Measurements from ENCODE around the gene ATP2A1. TPM values are rescaled to one million over a fixed set of nuclear protein-coding genes. Genes with fewer than 3 reads are reported as not detected.
"Not testable (repeated sequence)": the region's sequence is repeated elsewhere in the genome, so short reads cannot be mapped to it uniquely, and the experiment has no call there.

Gene ATP2A1
- total and polyA plus RNA-seq, 4 donors = 0.34 to 0.92 (median 0.44) TPM

- peaks cover 6 to 12% (median 7%) of the 10 kb centered on the region in 5 donors for H3K4me1 ChIP-seq (ENCODE audit: control insufficient read depth in 5 of 5, insufficient read depth in 5 of 5, low read length in 5 of 5)
- H3K9me3 ChIP-seq (ENCODE audit: control insufficient read depth in 4 of 4, insufficient read depth in 3 of 4, low read length in 3 of 4) = no peaks in the 10 kb centered on the region
- no peak overlapping the region for H3K27ac ChIP-seq (ENCODE audit: low read depth in 1 of 2, low read length in 1 of 2)
- H3K9ac ChIP-seq (ENCODE audit: insufficient read depth in 1 of 2, low read length in 2 of 2) = no peak overlapping the region
- DNase-seq = no peak
- WGBS, 2 donors = 89 to 92% methylated on average over 13 of the region's 13 CpGs
- no peak for TF ChIP-seq CTCF (IDR thresholded peaks at IDR 0.05; ENCODE audit: control extremely low read depth, extremely low read depth)
- H3K36me3 ChIP-seq (ENCODE audit: control insufficient read depth in 4 of 4, insufficient read depth in 4 of 4, low read length in 4 of 4) = peaks cover 4 to 44% (median 23%) of the 10 kb centered on the region in 4 donors
- H3K4me3 ChIP-seq = no peak overlapping the region
- ATAC-seq (ENCODE audit: insufficient read depth, low FRiP score) = no peak
- H3K27me3 ChIP-seq (ENCODE audit: control insufficient read depth in 3 of 3, insufficient read depth in 3 of 3, low read length in 2 of 3) = no peaks in the 10 kb centered on the region
Measured at GRCh38 chr16:28867241-28867640, 11.0 kb upstream of the ATP2A1 start.

- DNase-seq; H3K27ac ChIP-seq (ENCODE audit: low read depth in 1 of 2, low read length in 1 of 2); ATAC-seq (ENCODE audit: insufficient read depth, low FRiP score); H3K27me3 ChIP-seq (ENCODE audit: control insufficient read depth in 3 of 3, insufficient read depth in 3 of 3, low read length in 2 of 3); H3K9ac ChIP-seq (ENCODE audit: insufficient read depth in 1 of 2, low read length in 2 of 2); H3K4me3 ChIP-seq; H3K9me3 ChIP-seq (ENCODE audit: control insufficient read depth in 4 of 4, insufficient read depth in 3 of 4, low read length in 3 of 4): not testable (repeated sequence)
- WGBS, 2 donors = 92 to 96% methylated on average over 9 of the region's 9 CpGs
- Histone ChIP-seq H3K4me1 (ENCODE audit: control insufficient read depth in 5 of 5, insufficient read depth in 5 of 5, low read length in 5 of 5) (peaks cover 6 to 12% (median 7%) of the 10 kb centered on the region in 5 donors), H3K36me3 (ENCODE audit: control insufficient read depth in 4 of 4, insufficient read depth in 4 of 4, low read length in 4 of 4) (peaks cover 4 to 47% (median 25%) of the 10 kb centered on the region in 4 donors)
Measured at GRCh38 chr16:28867646-28868045, 10.6 kb upstream of the ATP2A1 start.

- Histone ChIP-seq H3K27ac (ENCODE audit: low read depth in 1 of 2, low read length in 1 of 2) (no peak overlapping the region), H3K9ac (ENCODE audit: insufficient read depth in 1 of 2, low read length in 2 of 2) (no peak overlapping the region), H3K4me3 (no peak overlapping the region), H3K9me3 (ENCODE audit: control insufficient read depth in 4 of 4, insufficient read depth in 3 of 4, low read length in 3 of 4) (no peaks in the 10 kb centered on the region), H3K36me3 (ENCODE audit: control insufficient read depth in 4 of 4, insufficient read depth in 4 of 4, low read length in 4 of 4) (peaks cover 9 to 57% (median 28%) of the 10 kb centered on the region in 4 donors), H3K27me3 (ENCODE audit: control insufficient read depth in 3 of 3, insufficient read depth in 3 of 3, low read length in 2 of 3) (no peaks in the 10 kb centered on the region), H3K4me1 (ENCODE audit: control insufficient read depth in 5 of 5, insufficient read depth in 5 of 5, low read length in 5 of 5) (peaks cover 5 to 12% (median 6%) of the 10 kb centered on the region in 5 donors)
- DNase-seq = no peak
- TF ChIP-seq CTCF (IDR thresholded peaks at IDR 0.05; ENCODE audit: control extremely low read depth, extremely low read depth) = no peak
- WGBS, 2 donors = 95 to 97% methylated on average over 11 of the region's 11 CpGs
- ATAC-seq (ENCODE audit: insufficient read depth, low FRiP score) = no peak
Measured at GRCh38 chr16:28869201-28869600, 9.1 kb upstream of the ATP2A1 start.

GRCh38 chr16:28872952-28873351 lies 5.3 kb upstream of the ATP2A1 start:
- Histone ChIP-seq H3K9me3 (ENCODE audit: control insufficient read depth in 4 of 4, insufficient read depth in 3 of 4, low read length in 3 of 4) (no peaks in the 10 kb centered on the region), H3K4me1 (ENCODE audit: control insufficient read depth in 5 of 5, insufficient read depth in 5 of 5, low read length in 5 of 5) (peaks cover 0 to 5% (median 0%) of the 10 kb centered on the region in 5 donors), H3K27me3 (ENCODE audit: control insufficient read depth in 3 of 3, insufficient read depth in 3 of 3, low read length in 2 of 3) (no peaks in the 10 kb centered on the region), H3K9ac (ENCODE audit: insufficient read depth in 1 of 2, low read length in 2 of 2) (no peak overlapping the region), H3K4me3 (no peak overlapping the region), H3K36me3 (ENCODE audit: control insufficient read depth in 4 of 4, insufficient read depth in 4 of 4, low read length in 4 of 4) (peaks cover 12 to 50% (median 29%) of the 10 kb centered on the region in 4 donors), H3K27ac (ENCODE audit: low read depth in 1 of 2, low read length in 1 of 2) (no peak overlapping the region)
- ATAC-seq (ENCODE audit: insufficient read depth, low FRiP score) (no peak), DNase-seq (no peak)
- TF ChIP-seq CTCF (IDR thresholded peaks at IDR 0.05; ENCODE audit: control extremely low read depth, extremely low read depth) = no peak
- WGBS, 2 donors = 89 to 90% methylated on average over 15 of the region's 15 CpGs
